ENCODE data around the gene CTDSPL2.
A peak's percentile ranks its signal among the peaks of the same experiment; 100 is the strongest.
"Not testable (repeated sequence)": the region's sequence is repeated elsewhere in the genome, so short reads cannot be mapped to it uniquely, and the experiment has no call there.

The CTDSPL2 gene

GRCh38 chr15:44536962-44537734 lies 109.7 kb downstream of the CTDSPL2 start, which contains the start of gene EIF3J:
EIF3J (plus strand) TSS chr15:44537147; CDS start chr15:44537195, 48 bp downstream.
- peak; percentile 89 for FAIRE-seq

GRCh38 chr15:44537735-44538240 lies 110.4 kb downstream of the CTDSPL2 start:
- no peak for FAIRE-seq
- DNase-seq (ENCODE audit: extremely low spot score, insufficient read length, low read depth): no peak

More at GRCh38 chr15:44536962-44537734, 109.7 kb downstream of the CTDSPL2 start, which contains the start of gene EIF3J:
- peak; percentile 93 for DNase-seq (ENCODE audit: extremely low spot score, insufficient read length, low read depth)

- FAIRE-seq: no peak
- no peak for DNase-seq (ENCODE audit: extremely low spot score, insufficient read length, low read depth)
These were observed 114.0 kb downstream of the CTDSPL2 start for GRCh38 chr15:44541282-44541958.

GRCh38 chr15:44542596-44542995 lies 115.2 kb downstream of the CTDSPL2 start:
- FAIRE-seq (no peak), DNase-seq (ENCODE audit: extremely low spot score, insufficient read length, low read depth) (no peak)

GRCh38 chr15:44544745-44545144 lies 117.3 kb downstream of the CTDSPL2 start:
- DNase-seq (ENCODE audit: extremely low spot score, insufficient read length, low read depth); FAIRE-seq: not testable (repeated sequence)

GRCh38 chr15:44545913-44546802 lies 118.7 kb downstream of the CTDSPL2 start:
- FAIRE-seq (peak; percentile 44), DNase-seq (ENCODE audit: extremely low spot score, insufficient read length, low read depth) (no peak)

GRCh38 chr15:44549152-44549551 lies 121.7 kb downstream of the CTDSPL2 start:
- FAIRE-seq; DNase-seq (ENCODE audit: extremely low spot score, insufficient read length, low read depth): not testable (repeated sequence)

- FAIRE-seq (no peak), DNase-seq (ENCODE audit: extremely low spot score, insufficient read length, low read depth) (no peak)
These were observed 122.8 kb downstream of the CTDSPL2 start for GRCh38 chr15:44550256-44550655.

- no peak for FAIRE-seq
- no peak for DNase-seq (ENCODE audit: extremely low spot score, insufficient read length, low read depth)
These were observed 123.3 kb downstream of the CTDSPL2 start for GRCh38 chr15:44550734-44551133.

GRCh38 chr15:44554934-44555723 lies 127.7 kb downstream of the CTDSPL2 start:
- FAIRE-seq: no peak
- no peak for DNase-seq (ENCODE audit: extremely low spot score, insufficient read length, low read depth)

- peak; percentile 12 for FAIRE-seq
- DNase-seq (ENCODE audit: extremely low spot score, insufficient read length, low read depth): not testable (repeated sequence)
These were observed 133.5 kb downstream of the CTDSPL2 start for GRCh38 chr15:44560926-44561325.

GRCh38 chr15:44565387-44566154 lies 138.1 kb downstream of the CTDSPL2 start:
- FAIRE-seq (no peak), DNase-seq (ENCODE audit: extremely low spot score, insufficient read length, low read depth) (no peak)

- DNase-seq (ENCODE audit: extremely low spot score, insufficient read length, low read depth) (no peak), FAIRE-seq (no peak)
These were observed 138.7 kb downstream of the CTDSPL2 start for GRCh38 chr15:44566155-44566540.

GRCh38 chr15:44568338-44568737 lies 140.9 kb downstream of the CTDSPL2 start:
- DNase-seq (ENCODE audit: extremely low spot score, insufficient read length, low read depth): no peak

GRCh38 chr15:44569316-44569715 lies 141.9 kb downstream of the CTDSPL2 start:
- DNase-seq (ENCODE audit: extremely low spot score, insufficient read length, low read depth) (no peak), FAIRE-seq (no peak)

More at GRCh38 chr15:44568338-44568737, 140.9 kb downstream of the CTDSPL2 start:
- FAIRE-seq: no peak

GRCh38 chr15:44570361-44570760 lies 142.9 kb downstream of the CTDSPL2 start:
- FAIRE-seq (no peak), DNase-seq (ENCODE audit: extremely low spot score, insufficient read length, low read depth) (no peak)

- no peak for FAIRE-seq
These were observed 146.0 kb downstream of the CTDSPL2 start for GRCh38 chr15:44573386-44573785.

GRCh38 chr15:44574734-44575133 lies 147.3 kb downstream of the CTDSPL2 start:
- FAIRE-seq (no peak), DNase-seq (ENCODE audit: extremely low spot score, insufficient read length, low read depth) (no peak)

More at GRCh38 chr15:44573386-44573785, 146.0 kb downstream of the CTDSPL2 start:
- DNase-seq (ENCODE audit: extremely low spot score, insufficient read length, low read depth): no peak

Measured in GM18507 (cell line).